GM12801 (cell line): ENCODE results near the gene CCDC24.

Experiments used
- TF ChIP-seq, protein P1 (sequence below): IDR thresholded peaks from one replicate; pipeline ENCODE4 v1.5.1; 2011; ENCODE audit warnings: control low read depth; ENCODE audit not compliant: insufficient read length; ENCODE audit errors: extremely low read depth

CCDC24 gene

DNA sequence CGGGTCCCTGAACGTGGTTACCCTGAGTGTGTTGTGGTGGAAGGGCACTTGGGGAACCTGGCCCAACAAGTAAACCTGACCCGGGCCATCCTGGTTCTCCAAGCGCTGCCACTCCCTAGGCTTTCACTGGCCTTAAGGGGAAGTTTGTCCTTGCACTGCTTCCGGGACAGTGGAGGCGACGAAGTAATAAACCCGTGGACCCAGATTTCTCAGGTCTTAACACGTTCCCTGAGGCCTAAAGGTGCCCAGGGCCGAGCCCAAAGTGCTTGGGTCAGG is 261 bp upstream of the CCDC24 start:
- TF ChIP-seq, protein P1, sequence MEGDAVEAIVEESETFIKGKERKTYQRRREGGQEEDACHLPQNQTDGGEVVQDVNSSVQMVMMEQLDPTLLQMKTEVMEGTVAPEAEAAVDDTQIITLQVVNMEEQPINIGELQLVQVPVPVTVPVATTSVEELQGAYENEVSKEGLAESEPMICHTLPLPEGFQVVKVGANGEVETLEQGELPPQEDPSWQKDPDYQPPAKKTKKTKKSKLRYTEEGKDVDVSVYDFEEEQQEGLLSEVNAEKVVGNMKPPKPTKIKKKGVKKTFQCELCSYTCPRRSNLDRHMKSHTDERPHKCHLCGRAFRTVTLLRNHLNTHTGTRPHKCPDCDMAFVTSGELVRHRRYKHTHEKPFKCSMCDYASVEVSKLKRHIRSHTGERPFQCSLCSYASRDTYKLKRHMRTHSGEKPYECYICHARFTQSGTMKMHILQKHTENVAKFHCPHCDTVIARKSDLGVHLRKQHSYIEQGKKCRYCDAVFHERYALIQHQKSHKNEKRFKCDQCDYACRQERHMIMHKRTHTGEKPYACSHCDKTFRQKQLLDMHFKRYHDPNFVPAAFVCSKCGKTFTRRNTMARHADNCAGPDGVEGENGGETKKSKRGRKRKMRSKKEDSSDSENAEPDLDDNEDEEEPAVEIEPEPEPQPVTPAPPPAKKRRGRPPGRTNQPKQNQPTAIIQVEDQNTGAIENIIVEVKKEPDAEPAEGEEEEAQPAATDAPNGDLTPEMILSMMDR: no peak

DNA sequence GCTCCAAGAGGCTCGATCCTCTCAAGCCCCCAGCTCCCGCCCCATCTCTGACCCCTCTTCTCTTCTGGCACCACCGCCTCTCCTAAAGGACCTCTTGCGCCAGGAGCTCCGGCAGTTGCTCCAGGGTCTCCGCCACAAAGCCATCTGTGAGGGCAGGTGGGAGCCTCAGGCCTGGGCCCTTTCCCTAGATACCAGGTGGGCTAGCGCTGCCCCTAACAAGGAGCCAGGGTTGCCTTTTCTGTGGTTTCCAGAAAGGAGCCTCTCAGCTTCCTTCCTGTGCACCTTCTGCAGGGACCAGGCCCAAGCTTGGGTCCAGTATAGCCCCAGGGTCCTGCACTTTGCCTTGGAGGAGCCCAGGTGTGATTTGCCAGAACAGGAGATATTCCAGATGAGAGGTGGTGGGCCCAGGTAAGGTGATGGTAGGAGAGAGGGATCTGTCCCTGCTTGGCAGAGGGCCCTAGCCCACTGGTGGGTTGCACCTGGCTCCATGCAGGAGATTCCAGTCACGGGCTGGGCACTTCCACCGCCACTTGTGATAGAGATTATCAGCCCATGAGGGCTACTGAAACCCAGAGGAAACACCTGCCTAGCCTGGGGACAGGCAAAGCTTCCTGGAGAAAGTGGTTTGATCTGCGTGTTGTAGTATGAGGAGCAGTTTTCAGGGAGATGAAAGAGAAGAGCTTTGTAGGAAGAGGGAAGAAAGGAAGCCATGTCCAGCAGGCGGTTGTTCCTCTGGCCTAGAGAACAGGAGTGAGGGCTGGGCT is 1.0 kb downstream of the CCDC24 start:
- TF ChIP-seq, protein P1: no peak

DNA sequence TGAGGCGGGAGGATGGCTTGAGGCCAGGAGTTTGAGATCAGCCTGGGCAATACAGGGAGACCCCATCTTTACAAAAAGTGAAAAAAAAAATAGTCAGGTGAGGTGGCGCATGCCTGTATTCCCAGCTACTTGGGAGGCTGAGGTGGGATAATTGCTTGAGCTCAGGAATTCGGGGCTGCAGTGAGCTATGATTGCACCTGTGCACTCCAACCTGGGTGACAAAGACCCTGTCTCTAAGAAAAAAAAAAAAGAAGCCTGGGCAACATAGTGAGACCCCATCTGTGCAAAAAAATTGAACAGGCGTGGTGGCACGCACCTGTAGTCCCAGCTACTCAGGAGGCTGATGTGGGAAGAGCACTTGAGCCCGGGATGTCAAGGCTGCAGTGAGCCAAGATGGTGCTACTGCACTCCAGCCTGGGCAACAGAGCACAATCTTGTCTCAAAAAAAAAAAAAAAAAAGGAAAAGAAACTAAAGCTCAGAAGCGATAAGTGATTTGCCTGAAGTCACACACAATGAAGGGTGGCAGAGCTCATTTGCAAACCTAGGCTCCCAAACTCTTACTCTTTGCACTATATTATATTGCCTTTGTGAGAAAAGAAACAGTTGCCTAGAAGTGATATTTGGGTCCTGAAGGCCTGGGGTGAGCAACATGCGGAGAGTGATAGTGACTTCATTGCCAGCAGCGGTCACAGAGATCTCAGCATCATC is 2.0 kb downstream of the CCDC24 start:
- TF ChIP-seq, protein P1: no peak

DNA sequence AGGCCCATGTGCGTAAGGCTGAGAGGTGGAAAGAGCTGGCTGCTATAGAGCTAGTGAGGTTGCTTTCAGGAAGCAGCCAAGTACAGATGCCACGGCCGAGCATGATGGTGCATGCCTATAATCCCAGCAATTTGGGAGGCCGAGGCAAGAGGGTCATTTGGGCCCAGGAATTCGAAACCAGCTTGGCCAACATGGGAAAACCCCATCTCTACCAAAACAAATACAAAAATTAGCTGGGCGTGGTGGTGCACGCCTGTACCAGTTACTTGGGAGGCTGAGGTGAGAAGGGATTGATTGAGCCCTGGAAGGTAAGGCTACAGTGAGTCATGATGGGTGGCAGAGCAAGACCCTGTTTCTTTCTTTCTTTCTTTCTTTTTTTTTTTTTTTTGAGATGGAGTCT is 2.7 kb downstream of the CCDC24 start:
- TF ChIP-seq, protein P1: no peak

DNA sequence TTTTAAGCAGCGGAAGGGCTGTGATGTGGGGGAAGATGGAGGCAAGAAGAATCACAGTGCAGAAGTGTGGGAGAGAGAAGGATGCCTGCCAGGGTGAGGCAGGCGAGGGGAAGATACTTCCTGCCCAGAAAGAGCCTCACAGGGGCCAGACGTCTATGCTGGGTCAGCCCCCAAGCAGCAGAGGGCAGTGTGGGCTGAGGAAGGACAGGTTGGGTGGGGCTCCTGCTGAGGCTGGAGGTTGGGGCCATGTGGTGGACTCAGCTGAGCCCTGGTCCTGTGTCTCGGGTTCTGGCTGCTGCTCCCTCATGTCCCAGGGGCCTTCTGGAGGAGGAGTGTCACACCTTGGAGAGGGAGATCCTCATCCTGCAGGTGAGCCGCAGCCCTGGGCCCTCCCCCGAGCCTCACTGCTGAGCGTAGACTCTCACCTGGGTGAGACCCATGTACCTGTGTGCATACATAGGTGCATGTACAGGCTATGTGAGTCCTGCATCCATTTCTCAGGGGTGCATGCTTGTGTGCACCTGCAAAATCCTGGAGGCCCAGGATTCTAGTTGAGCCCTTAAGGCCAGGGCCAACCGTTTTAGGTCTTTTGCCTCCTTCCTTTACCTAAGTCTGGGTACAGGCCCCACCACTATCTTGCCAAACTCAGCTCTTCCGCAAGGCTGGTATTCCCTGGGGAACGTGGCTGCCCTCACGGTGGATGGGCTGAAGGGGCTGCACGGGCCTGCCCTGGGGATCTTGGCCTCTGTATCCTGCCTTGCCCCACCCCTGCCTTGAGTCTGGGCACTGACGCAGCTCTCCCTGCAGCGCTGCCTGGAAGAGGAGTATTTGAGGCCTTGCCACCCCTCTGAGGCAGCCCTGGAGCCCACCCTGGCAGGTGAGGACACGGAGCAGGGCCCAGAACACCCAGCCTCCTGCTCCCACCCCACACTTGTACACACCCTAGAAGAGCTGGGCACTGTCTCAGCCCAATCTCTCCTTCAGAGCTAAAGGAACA is 3.7 kb downstream of the CCDC24 start:
- TF ChIP-seq, protein P1: no peak

DNA sequence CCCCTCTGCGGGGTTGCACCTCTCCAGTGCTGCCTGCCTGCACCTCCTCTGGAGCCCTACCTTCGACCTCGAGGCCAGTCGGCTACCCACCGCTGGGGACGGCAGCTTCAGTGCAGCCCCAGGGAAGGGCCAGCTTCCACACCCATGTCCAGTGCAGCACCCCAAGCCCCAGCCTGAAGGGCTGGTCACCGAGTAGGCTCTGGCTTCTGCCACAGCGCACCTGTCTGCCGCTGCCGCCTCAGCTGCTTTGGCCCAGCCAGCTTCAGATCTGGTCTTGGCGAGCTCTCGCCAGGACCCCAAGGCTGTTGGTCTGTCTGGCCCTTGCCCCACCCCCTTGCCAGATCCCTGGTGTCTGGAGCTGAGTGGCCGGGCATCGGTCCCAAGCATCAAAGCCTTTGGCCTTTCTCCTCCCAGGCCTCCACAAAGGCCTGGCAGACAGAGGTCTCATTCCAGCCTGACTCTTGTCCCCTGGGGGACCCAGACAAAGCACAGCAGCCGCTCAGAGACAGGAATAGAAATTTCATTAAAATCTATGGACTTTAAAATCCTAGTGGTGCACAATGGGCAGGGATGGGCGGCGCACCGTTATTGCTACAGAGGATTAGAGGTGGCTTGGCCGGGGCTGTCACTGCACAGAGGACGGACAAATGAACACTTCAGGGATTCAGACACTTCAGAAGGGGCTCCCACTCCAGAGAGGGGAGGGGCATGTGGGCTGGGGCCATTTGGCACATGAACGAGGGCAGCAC is 4.8 kb downstream of the CCDC24 start:
- TF ChIP-seq, protein P1: no peak

DNA sequence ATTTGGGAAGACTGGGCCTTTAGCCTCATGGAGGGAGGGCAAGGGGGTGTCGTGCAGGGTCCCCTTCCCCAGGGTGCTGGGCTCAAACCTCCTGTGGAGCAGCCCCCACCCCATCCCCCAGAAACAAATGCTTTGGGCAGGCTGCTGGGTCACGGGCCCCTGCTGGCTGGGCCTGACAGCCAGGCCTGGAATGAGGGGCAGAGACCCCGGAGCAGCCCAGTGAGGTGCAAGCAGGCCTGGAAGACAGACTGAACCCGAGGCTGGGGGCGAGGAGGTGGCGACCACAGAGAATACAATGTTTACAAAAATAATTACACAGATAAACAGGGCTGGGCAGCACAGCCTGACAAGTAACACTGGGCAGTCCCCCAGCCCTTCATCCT is 5.3 kb downstream of the CCDC24 start:
- TF ChIP-seq, protein P1: no peak
